GM21737 (cell line): ENCODE results near the gene ZNF219.
"Not testable (repeated sequence)": the region's sequence is repeated elsewhere in the genome, so short reads cannot be mapped to it uniquely, and the experiment has no call there.

Source experiments
- ATAC-seq: cut with Tn5 transposase; IDR thresholded peaks from one replicate; pipeline ENCODE4 v1.9.1; 2021; ENCODE audit warnings: mild to moderate bottlenecking, moderate library complexity; ENCODE audit not compliant: unreplicated experiment

ZNF219 gene

DNA sequence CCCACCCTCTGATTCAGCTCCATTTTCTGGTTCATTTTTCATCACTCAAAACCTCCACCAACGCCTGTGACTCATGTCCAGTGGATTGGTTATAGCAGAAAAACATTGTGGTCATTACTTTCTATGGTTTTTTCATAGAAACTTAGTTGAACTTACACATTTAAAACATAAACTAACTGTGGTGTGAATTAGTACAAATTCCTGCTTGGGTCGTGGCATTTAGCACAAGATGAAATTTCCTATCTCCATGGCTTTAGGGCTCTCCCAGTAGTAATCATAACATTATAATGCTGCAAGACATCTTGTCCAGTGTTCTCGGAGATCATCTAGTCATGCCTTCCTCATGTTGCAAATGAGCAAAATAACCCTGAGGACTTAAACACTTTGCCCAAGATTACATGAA, 49.2 kb downstream of the ZNF219 start:
- ATAC-seq = no peak

DNA sequence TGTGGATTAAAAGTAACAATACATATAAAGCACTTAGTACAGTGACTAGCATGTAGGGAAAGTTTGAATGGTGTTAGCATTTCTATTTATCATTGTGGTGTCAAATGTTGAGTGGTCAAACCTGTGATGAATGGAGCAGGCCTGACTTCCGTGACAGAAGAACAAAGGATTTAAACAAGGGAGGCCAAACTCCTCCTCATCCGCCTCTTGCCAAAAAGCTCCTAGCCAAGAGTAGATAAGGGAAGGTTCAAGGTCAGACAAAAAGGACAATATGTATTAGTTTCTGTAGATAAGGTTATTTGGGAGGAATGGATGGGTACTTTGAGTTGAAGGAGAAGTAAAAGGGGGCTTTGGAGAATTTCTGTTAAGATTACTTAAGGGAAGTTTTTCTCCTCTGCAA, 49.8 kb downstream of the ZNF219 start:
- ATAC-seq = no peak

DNA sequence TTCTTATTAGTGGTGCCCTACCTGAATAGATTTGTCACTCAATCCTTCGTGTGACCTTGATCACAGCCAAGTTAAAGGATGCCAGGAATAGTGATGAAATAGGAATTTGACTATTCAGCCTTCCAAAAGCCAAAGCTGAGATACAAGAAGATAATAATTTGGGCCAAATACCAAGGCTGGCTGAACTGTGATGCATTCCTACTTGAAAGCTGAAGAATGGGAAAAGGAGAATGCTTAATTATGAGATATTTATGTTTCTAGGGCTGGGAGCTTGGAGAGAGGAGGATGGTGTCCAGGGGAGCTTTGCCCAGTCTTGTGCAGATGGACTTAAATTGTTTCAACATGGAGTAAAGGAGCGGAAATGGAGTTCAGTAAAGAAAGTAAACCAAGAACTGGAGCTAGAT, 51.1 kb downstream of the ZNF219 start:
- no peak for ATAC-seq

DNA sequence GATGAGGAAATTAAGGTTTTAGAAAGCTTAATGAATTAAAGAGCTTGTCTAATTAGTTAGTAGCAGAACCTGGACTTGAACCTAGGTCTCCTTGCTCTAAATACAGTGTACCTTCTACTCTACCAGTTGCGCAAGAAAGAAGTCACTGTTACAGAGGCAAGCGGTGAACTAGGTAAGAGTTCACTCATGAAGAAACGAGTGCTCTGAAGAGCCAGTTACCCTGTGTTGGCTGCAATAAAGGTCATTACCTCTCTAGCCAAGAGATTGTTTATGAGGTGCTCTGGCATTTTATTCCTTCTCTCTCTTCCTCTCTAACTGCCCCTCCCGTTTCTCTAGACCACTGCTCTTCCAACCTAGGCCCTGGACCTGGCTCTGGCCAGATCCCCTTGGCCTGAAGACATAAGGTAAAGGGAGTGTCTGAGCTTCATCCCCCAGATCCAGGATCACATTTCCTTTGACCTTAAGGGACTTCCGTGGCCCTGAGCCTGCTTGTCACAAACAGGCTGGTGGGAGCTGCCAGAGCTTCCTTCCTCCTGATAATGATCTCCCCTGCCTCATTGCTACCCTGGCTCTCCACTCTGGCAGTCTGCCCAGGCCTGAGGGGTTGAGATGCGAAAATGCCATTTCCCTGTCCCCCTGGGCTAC, 54.4 kb downstream of the ZNF219 start:
- ATAC-seq = no peak

DNA sequence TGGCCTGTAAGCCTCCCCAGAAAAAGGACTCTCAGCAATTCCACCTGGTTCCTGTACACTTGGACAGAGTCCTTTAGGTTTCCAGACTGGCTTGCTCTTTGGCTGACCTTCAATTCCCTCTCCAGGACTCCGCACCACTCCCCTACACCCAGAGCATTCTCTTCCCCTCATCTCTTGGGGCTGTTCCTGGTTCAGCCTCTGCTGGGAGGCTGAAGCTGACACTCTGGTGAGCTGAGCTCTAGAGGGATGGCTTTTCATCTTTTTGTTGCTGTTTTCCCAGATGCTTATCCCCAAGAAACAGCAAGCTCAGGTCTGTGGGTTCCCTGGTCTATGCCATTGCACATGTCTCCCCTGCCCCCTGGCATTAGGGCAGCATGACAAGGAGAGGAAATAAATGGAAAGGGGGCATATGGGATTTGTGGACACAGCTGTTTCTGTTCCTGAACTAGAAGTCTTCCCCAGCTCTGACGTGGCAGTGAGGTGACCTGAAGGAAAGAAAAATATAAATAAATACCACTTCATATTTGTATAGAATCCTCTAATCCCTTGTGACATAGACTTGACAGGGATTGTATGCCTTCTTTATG, 55.0 kb downstream of the ZNF219 start:
- ATAC-seq = no peak

DNA sequence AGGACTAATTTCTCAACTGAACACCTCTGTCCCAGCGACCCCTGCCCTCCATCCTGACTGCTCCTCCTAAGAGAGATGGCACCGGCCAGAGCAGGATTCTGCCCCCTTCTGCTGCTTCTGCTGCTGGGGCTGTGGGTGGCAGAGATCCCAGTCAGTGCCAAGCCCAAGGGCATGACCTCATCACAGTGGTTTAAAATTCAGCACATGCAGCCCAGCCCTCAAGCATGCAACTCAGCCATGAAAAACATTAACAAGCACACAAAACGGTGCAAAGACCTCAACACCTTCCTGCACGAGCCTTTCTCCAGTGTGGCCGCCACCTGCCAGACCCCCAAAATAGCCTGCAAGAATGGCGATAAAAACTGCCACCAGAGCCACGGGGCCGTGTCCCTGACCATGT, 55.5 kb downstream of the ZNF219 start:
- no peak for ATAC-seq

DNA sequence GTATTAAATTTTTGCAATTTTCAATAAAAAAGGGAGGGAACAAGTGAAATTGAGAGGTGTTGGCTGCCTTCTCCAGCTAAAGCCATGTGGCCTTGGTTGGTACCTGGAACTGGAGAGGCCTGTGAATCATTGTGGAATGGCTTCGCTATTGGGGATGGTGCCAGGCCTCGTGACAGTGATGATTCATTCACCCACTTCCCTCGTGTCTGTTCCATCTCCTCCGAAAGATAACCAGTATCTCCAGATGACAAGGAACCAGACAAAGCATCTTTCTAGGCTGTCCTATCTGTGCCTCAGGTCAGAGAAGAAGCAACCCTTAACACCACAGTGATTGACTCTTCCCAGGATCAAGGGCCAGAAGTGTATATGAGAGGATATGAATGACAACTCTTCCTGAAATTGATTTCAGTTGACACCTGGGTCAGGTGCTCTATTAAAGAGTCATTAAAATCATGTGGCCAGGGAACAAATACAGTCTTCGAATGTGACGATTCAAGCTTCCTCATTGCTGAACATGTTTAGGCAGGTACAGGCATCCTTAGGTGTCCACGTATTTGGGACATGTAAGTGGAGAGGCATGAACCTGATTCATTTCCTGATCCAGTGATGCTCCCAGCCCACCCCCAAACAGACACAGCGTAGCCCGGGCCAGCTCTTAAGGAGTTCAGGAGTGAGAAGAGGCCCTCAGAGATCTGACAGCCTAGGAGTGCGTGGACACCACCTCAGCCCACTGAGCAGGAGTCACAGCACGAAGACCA, 56.6 kb downstream of the ZNF219 start, which contains the start of gene RNASE7:
Gene RNASE7 (plus strand): TSS at position 687 of the 758 bp plus-strand sequence. CDS start 631 bp downstream, outside the sequence.
- ATAC-seq = no peak

DNA sequence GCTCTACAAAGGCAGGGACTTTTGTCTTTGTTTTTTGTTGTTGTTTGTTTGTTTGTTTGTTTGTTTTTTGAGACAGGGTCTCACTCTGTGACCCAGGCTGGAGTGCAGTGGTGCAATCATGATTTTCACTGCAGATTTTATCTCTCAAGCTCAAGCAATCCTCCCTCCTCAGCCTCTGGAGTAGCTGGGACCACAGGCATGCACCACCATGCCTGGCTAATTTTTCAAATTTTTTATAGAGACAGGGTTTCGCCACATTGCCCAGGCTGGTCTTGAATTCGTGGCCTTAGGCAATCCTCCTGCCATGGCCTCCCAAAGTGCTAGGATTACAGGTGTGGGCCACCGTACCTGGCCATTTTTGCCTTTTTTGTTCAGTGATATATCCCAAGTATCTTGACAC, 57.5 kb downstream of the ZNF219 start:
- ATAC-seq = not testable (repeated sequence)

DNA sequence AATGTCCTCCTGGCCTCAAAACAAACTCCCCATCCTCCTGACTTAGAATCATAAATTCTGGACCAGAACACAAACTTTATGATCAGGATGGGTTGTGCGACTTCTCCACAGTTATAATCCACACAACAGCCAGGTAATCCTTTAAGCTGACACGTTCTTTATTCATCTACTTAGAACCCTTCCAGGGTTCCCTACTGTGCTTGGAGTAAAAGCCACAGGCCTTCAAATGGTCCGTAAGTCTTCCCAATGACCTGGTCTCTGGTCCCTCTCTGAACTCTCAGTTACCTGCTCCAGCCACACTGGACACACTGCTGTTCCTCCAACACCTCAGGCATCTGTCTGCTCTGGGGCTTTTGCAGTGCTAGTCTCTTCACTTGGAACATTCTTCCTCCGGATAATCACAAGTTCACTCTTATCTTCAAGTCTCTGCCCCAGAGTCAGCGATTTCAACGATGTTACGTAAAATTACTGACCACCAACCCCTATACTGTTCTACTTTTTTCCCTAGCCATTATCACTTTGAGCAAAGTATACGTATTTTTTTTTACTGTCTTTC, 58.0 kb downstream of the ZNF219 start:
- ATAC-seq = no peak
